ENCODE measurements around the gene BDH1.

BDH1 gene

DNA sequence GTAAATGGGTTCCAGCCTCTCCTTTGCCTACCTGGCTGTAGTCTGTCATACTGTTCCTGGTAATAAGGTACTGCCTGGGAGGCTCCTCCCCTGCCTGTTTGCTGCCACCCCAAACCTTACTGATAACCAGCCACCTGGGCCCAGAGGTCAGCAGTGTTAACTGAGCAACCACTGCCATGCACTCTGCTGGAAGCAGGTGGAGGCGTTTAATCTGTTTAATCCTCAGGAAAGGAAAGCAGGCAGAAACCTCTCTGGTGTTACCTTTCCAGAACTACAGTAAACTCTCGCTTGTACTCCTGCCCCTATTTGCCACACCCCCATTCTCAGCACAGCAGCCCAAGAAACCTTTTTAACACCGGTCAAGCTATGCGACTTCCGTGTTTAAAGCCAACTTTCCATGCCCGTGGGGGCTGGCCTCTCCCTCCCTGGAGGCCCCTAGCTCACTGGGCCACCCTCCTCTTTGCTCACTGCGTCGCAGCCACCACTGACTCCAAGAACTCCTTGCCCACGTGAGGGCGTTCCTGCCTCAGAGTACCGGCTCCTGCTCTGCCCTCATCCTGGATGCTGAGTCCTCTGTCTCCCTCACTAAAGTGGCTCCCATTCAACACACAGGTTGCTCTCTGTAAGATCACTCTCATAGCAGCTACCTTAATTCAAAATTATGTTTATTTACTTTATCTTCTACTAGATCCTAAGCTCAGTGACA is 8.3 kb downstream of the BDH1 start:
- DNase-seq: no peak
- CTCF ChIA-PET: interaction anchor here (0.8 to 1.2 kb wide), 2 partner anchors 9 to 38 kb away, joined by 3 read pairs; no protein-coding TSS in a partner anchor
- POLR2A ChIA-PET: no interaction called here
- Histone ChIP-seq H3K36me3 (ENCODE audit: control insufficient read depth in 4 of 4, insufficient read depth in 4 of 4, low read length in 3 of 4) (peaks cover 0 to 49% (median 11%) of the 10 kb centered on the region in 4 experiments), H3K27me3 (replicated peaks in 2 of 5; ENCODE audit: control insufficient read depth in 4 of 5, insufficient read depth in 5 of 5, low read length in 4 of 5) (no peaks in the 10 kb centered on the region), H3K4me3 (ENCODE audit: control insufficient read depth in 1 of 7, extremely low read depth in 1 of 7, insufficient read depth in 4 of 7, low read depth in 2 of 7, low read length in 6 of 7) (no peak overlapping the region), H3K27ac (ENCODE audit: insufficient read depth in 1 of 2, low read depth in 1 of 2, low read length in 2 of 2, poor library complexity in 1 of 2, severe bottlenecking in 2 of 2) (no peak overlapping the region), H3K9me3 (ENCODE audit: control extremely low read depth in 1 of 5, control insufficient read depth in 4 of 5, insufficient read depth in 2 of 5, low read depth in 1 of 5, low read length in 4 of 5) (no peaks in the 10 kb centered on the region), H3K4me1 (ENCODE audit: control extremely low read depth in 1 of 4, control insufficient read depth in 4 of 4, insufficient read depth in 4 of 4, low read length in 3 of 4) (no peaks in the 10 kb centered on the region)
- 98% methylated on average over 11 of the region's 11 CpGs for WGBS (ENCODE audit: insufficient coverage)

- no peak overlapping the region for H3K4me3 ChIP-seq (ENCODE audit: control insufficient read depth in 1 of 7, extremely low read depth in 1 of 7, insufficient read depth in 4 of 7, low read depth in 2 of 7, low read length in 6 of 7)
- WGBS (ENCODE audit: insufficient coverage): 97% methylated on average over 10 of the region's 10 CpGs
- no peaks in the 10 kb centered on the region for H3K27me3 ChIP-seq (replicated peaks in 2 of 5; ENCODE audit: control insufficient read depth in 4 of 5, insufficient read depth in 5 of 5, low read length in 4 of 5)
- no peaks in the 10 kb centered on the region for H3K4me1 ChIP-seq (ENCODE audit: control extremely low read depth in 1 of 4, control insufficient read depth in 4 of 4, insufficient read depth in 4 of 4, low read length in 3 of 4)
- no peaks in the 10 kb centered on the region for H3K9me3 ChIP-seq (ENCODE audit: control extremely low read depth in 1 of 5, control insufficient read depth in 4 of 5, insufficient read depth in 2 of 5, low read depth in 1 of 5, low read length in 4 of 5)
- CTCF ChIA-PET: no interaction called here
- no peak overlapping the region for H3K27ac ChIP-seq (ENCODE audit: insufficient read depth in 1 of 2, low read depth in 1 of 2, low read length in 2 of 2, poor library complexity in 1 of 2, severe bottlenecking in 2 of 2)
- POLR2A ChIA-PET: no interaction called here
- DNase-seq: no peak
- H3K36me3 ChIP-seq (ENCODE audit: control insufficient read depth in 4 of 4, insufficient read depth in 4 of 4, low read length in 3 of 4): peaks cover 0 to 48% (median 11%) of the 10 kb centered on the region in 4 experiments
These were observed 9.3 kb downstream of the BDH1 start for GRCh38 chr3:197546307-197547085.

DNA sequence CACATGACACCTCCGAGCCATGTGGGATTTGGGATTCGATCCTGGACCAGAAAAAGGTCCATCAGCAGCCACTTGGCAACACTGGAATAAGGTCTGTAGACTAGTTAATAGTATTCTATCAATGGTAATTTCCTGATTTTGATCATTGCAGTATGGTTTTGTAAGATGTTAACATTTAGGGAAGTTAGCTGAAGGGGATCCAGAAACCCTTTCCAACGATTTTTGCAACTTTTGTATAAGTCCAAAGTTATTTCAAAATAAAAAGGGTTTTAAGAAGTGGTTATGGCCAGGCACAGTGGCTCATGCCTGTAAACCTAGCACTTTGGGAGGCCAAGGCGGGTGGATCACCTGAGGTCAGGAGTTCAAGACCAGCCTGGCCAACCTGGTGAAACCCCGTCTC is 10.2 kb downstream of the BDH1 start:
- Histone ChIP-seq H3K9me3 (ENCODE audit: control extremely low read depth in 1 of 5, control insufficient read depth in 4 of 5, insufficient read depth in 2 of 5, low read depth in 1 of 5, low read length in 4 of 5) (no peaks in the 10 kb centered on the region), H3K4me1 (ENCODE audit: control extremely low read depth in 1 of 4, control insufficient read depth in 4 of 4, insufficient read depth in 4 of 4, low read length in 3 of 4) (no peaks in the 10 kb centered on the region), H3K36me3 (ENCODE audit: control insufficient read depth in 4 of 4, insufficient read depth in 4 of 4, low read length in 3 of 4) (peaks cover 0 to 58% (median 11%) of the 10 kb centered on the region in 4 experiments), H3K27me3 (replicated peaks in 2 of 5; ENCODE audit: control insufficient read depth in 4 of 5, insufficient read depth in 5 of 5, low read length in 4 of 5) (no peaks in the 10 kb centered on the region), H3K27ac (ENCODE audit: insufficient read depth in 1 of 2, low read depth in 1 of 2, low read length in 2 of 2, poor library complexity in 1 of 2, severe bottlenecking in 2 of 2) (no peak overlapping the region), H3K4me3 (ENCODE audit: control insufficient read depth in 1 of 7, extremely low read depth in 1 of 7, insufficient read depth in 4 of 7, low read depth in 2 of 7, low read length in 6 of 7) (no peak overlapping the region)
- ChIA-PET CTCF (interaction anchor here (0.6 kb wide), 1 partner anchor 10 kb away, joined by 3 read pairs; no protein-coding TSS in a partner anchor), POLR2A (no interaction called here)
- no peak for DNase-seq
- WGBS (ENCODE audit: insufficient coverage): 100% methylated on average over 3 of the region's 5 CpGs

DNA sequence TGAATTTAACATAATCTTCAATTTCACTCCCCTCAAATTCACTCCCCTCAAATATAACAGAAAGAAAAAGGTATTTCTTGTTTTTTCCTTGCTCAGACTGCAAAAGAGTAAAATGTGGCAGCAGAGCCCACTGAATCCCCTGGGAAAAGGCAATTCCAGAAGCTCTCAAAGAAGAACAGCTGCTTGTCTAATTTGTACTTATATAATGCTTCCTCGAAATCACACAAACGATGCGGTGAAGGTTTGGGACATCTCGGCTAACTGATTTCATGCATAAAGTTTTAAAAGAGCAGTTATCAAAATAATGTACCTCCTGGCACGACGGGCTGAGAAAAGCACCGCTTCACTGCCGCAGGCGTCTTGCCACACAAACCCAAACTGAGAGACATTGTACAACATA is 10.7 kb downstream of the BDH1 start:
- H3K9me3 ChIP-seq (ENCODE audit: control extremely low read depth in 1 of 5, control insufficient read depth in 4 of 5, insufficient read depth in 2 of 5, low read depth in 1 of 5, low read length in 4 of 5): no peaks in the 10 kb centered on the region
- WGBS (ENCODE audit: insufficient coverage): 100% methylated on average over 8 of the region's 9 CpGs
- H3K27ac ChIP-seq (ENCODE audit: insufficient read depth in 1 of 2, low read depth in 1 of 2, low read length in 2 of 2, poor library complexity in 1 of 2, severe bottlenecking in 2 of 2): no peak overlapping the region
- no peaks in the 10 kb centered on the region for H3K4me1 ChIP-seq (ENCODE audit: control extremely low read depth in 1 of 4, control insufficient read depth in 4 of 4, insufficient read depth in 4 of 4, low read length in 3 of 4)
- peaks cover 0 to 57% (median 12%) of the 10 kb centered on the region in 4 experiments for H3K36me3 ChIP-seq (ENCODE audit: control insufficient read depth in 4 of 4, insufficient read depth in 4 of 4, low read length in 3 of 4)
- CTCF ChIA-PET: interaction anchor here (0.6 kb wide), 1 partner anchor 10 kb away, joined by 3 read pairs; no protein-coding TSS in a partner anchor
- H3K27me3 ChIP-seq (replicated peaks in 2 of 5; ENCODE audit: control insufficient read depth in 4 of 5, insufficient read depth in 5 of 5, low read length in 4 of 5): no peaks in the 10 kb centered on the region
- no peak for DNase-seq
- H3K4me3 ChIP-seq (ENCODE audit: control insufficient read depth in 1 of 7, extremely low read depth in 1 of 7, insufficient read depth in 4 of 7, low read depth in 2 of 7, low read length in 6 of 7): no peak overlapping the region
- POLR2A ChIA-PET: no interaction called here

DNA sequence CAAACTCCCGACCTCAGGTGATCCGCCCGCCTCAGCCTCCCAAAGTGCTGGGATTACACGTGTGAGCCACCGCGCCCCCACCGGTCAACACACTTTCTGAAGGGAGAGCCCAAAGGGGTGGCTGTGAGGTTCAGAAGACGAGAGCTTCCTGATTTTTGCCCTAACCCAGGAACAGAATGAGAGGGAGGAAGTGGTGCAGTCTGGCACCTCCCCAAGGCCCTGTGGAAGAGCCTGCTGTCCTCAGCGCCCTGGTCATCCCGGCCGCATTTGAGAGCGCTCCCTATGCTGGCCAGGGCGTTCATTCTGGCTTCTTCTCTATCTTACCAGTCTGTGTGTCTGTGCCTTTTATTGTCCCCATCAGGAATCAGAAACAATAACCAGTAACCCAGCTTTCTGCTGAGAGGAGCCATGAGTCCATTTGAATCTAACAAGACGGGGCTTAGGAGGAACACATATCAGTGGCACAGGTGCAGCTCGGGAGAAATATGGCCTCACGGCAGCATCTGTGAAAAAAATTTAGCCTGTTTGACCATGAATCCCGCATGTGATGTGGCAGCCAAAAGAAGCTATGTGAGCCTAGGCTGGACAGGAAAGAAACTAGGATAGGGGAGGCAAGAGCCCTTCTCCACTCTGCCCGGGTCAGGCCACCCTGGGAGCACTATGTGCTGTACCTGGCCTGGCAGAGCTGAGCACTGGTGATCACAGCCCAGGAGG is 12.9 kb downstream of the BDH1 start:
- Histone ChIP-seq H3K27me3 (replicated peaks in 2 of 5; ENCODE audit: control insufficient read depth in 4 of 5, insufficient read depth in 5 of 5, low read length in 4 of 5) (no peaks in the 10 kb centered on the region), H3K4me3 (ENCODE audit: control insufficient read depth in 1 of 7, extremely low read depth in 1 of 7, insufficient read depth in 4 of 7, low read depth in 2 of 7, low read length in 6 of 7) (no peak overlapping the region), H3K4me1 (ENCODE audit: control extremely low read depth in 1 of 4, control insufficient read depth in 4 of 4, insufficient read depth in 4 of 4, low read length in 3 of 4) (no peaks in the 10 kb centered on the region), H3K9me3 (ENCODE audit: control extremely low read depth in 1 of 5, control insufficient read depth in 4 of 5, insufficient read depth in 2 of 5, low read depth in 1 of 5, low read length in 4 of 5) (no peaks in the 10 kb centered on the region), H3K27ac (ENCODE audit: insufficient read depth in 1 of 2, low read depth in 1 of 2, low read length in 2 of 2, poor library complexity in 1 of 2, severe bottlenecking in 2 of 2) (no peak overlapping the region), H3K36me3 (ENCODE audit: control insufficient read depth in 4 of 4, insufficient read depth in 4 of 4, low read length in 3 of 4) (peaks cover 0 to 51% (median 14%) of the 10 kb centered on the region in 4 experiments)
- ChIA-PET CTCF (no interaction called here), POLR2A (no interaction called here)
- 89% methylated on average over 16 of the region's 18 CpGs for WGBS (ENCODE audit: insufficient coverage)
- no peak for DNase-seq

- H3K4me1 ChIP-seq (ENCODE audit: control extremely low read depth in 1 of 4, control insufficient read depth in 4 of 4, insufficient read depth in 4 of 4, low read length in 3 of 4): no peaks in the 10 kb centered on the region
- no peak overlapping the region for H3K4me3 ChIP-seq (ENCODE audit: control insufficient read depth in 1 of 7, extremely low read depth in 1 of 7, insufficient read depth in 4 of 7, low read depth in 2 of 7, low read length in 6 of 7)
- WGBS (ENCODE audit: insufficient coverage): 97% methylated on average over 6 of the region's 13 CpGs
- POLR2A ChIA-PET: no interaction called here
- CTCF ChIA-PET: interaction anchor here (1.0 kb wide), 1 partner anchor 17 kb away, joined by 3 read pairs; no protein-coding TSS in a partner anchor
- H3K9me3 ChIP-seq (ENCODE audit: control extremely low read depth in 1 of 5, control insufficient read depth in 4 of 5, insufficient read depth in 2 of 5, low read depth in 1 of 5, low read length in 4 of 5): no peaks in the 10 kb centered on the region
- DNase-seq: no peak
- peaks cover 0 to 56% (median 15%) of the 10 kb centered on the region in 4 experiments for H3K36me3 ChIP-seq (ENCODE audit: control insufficient read depth in 4 of 4, insufficient read depth in 4 of 4, low read length in 3 of 4)
- no peaks in the 10 kb centered on the region for H3K27me3 ChIP-seq (replicated peaks in 2 of 5; ENCODE audit: control insufficient read depth in 4 of 5, insufficient read depth in 5 of 5, low read length in 4 of 5)
- no peak overlapping the region for H3K27ac ChIP-seq (ENCODE audit: insufficient read depth in 1 of 2, low read depth in 1 of 2, low read length in 2 of 2, poor library complexity in 1 of 2, severe bottlenecking in 2 of 2)
These were observed 13.8 kb downstream of the BDH1 start for GRCh38 chr3:197541756-197542539.
